HFF-Myc (cell line): ENCODE results near the gene EPHA6.

ENCODE experiments used
- DNase-seq: peaks from one replicate; pipeline ENCODE4 v3.0.0-alpha.2; 2011; ENCODE audit warnings: low read depth; ENCODE audit errors: extremely low read depth
- H3K4me3 ChIP-seq: replicated peaks from 2 replicates; pipeline ENCODE4 v1.5.1; 2011; ENCODE audit warnings: low read depth, mild to moderate bottlenecking, control low read depth, low read length
- TF ChIP-seq, protein P1 (sequence below): IDR thresholded peaks from 2 replicates; pipeline ENCODE4 v1.5.1; 2012; ENCODE audit warnings: mild to moderate bottlenecking, low read depth, low read length, control low read depth; ENCODE audit errors: missing control alignments

The EPHA6 gene

GRCh38 chr3:96986241-96986640 lies 171.8 kb downstream of the EPHA6 start:
- H3K4me3 ChIP-seq = no peak overlapping the region
- no peak for DNase-seq
- TF ChIP-seq, protein P1, sequence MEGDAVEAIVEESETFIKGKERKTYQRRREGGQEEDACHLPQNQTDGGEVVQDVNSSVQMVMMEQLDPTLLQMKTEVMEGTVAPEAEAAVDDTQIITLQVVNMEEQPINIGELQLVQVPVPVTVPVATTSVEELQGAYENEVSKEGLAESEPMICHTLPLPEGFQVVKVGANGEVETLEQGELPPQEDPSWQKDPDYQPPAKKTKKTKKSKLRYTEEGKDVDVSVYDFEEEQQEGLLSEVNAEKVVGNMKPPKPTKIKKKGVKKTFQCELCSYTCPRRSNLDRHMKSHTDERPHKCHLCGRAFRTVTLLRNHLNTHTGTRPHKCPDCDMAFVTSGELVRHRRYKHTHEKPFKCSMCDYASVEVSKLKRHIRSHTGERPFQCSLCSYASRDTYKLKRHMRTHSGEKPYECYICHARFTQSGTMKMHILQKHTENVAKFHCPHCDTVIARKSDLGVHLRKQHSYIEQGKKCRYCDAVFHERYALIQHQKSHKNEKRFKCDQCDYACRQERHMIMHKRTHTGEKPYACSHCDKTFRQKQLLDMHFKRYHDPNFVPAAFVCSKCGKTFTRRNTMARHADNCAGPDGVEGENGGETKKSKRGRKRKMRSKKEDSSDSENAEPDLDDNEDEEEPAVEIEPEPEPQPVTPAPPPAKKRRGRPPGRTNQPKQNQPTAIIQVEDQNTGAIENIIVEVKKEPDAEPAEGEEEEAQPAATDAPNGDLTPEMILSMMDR = no peak

DNA sequence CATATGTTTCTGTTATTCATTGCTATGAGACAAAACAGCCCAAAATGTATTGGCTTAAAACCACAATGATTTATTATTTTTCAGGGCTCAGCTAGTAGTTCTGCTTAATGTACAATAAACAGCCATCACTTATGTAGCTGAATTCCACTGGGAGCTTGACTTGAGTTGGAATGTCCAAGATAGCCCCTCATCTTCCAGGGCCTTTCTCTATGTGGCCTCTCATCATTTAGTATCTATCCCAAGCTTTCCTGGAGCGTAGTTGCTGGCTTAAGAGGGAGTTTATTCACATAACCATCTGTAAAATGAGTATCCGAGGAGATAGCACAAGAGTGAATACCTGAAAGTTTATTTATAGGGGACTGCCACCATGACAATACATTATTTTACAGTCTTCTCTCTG lies 176.8 kb downstream of the EPHA6 start:
- no peak for DNase-seq
- TF ChIP-seq, protein P1 = no peak
- H3K4me3 ChIP-seq = no peak overlapping the region

DNA sequence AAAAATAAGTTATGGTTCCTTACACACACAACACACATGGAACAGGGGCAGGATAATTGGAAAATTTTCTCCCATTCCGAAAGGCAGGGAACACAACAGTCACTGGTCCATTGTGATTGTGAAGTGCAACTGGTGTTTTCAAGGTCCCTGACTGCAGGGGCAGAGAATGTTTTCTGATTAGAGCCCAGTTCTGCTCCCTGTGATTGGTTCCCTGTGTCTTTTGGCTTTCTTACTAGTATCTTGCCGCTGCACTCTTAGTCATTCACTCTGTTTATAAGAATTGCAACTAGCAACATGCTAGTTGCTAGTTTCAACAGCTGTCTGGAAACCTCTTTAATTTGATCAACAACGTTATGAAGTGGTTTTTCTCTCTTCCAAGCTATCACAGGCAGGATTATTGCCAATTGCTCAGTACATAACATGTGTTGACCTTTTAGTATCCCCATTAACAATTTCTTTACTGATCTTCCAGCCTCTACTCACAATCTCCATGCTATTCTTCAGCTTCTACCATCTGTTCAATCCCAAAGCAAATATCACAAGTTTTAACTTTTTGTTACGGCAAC lies 177.5 kb downstream of the EPHA6 start:
- TF ChIP-seq, protein P1 = no peak
- no peak for DNase-seq
- H3K4me3 ChIP-seq = no peak overlapping the region

GRCh38 chr3:96994988-96995387 lies 180.6 kb downstream of the EPHA6 start:
- H3K4me3 ChIP-seq = no peak overlapping the region
- no peak for DNase-seq
- TF ChIP-seq, protein P1 = no peak

- TF ChIP-seq, protein P1 = no peak
- no peak overlapping the region for H3K4me3 ChIP-seq
- DNase-seq = no peak
Observed at GRCh38 chr3:96996009-96996408, 181.6 kb downstream of the EPHA6 start.

DNA sequence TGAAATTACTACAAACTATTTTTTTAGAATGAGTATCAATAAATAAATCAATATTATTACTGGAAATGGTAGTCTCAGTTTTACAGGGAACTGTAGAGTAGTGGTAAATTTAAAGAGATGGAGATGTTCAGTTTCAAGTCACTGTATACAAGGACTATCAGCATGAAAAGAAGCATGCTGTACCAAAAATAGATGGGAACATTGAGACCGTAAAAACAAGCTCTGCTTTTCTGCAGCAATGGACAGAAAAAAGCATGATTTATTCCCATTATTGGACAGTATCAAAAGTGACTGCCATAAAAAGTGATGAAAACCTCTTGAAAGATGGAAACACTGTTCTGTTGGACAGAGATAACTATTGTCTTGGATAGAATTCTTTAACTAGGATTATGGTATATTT lies 187.2 kb downstream of the EPHA6 start:
- DNase-seq = no peak
- no peak overlapping the region for H3K4me3 ChIP-seq
- TF ChIP-seq, protein P1 = no peak

DNA sequence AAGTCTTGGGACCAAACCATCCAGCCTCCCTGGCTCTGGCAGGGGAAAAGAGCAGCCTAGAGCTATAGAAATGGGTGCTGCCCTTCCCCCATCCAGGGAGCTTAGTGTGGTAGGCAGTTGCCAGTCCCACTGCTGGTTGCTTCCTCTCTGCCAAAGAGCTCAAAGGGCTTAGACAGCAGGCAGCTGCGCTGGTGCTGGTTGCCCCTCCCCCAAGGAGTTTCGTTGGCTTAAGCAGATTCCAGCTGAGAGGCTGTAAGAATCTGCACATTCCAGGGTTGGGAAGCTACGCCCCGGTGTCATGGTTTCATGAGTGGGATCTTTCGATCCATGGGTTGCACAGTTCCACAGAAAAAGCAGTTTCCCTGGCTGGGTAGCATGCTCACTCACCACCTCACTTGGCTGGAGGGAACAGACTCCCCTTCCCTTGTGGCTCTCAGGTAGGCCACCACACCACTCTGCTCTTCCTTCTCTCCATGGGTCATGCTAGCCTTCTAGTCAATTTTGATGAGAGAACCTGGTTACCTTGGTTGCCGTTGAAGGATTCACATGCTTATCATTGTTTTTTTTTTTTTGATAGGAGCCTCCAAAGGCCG lies 195.1 kb downstream of the EPHA6 start:
- no peak for DNase-seq
- no peak overlapping the region for H3K4me3 ChIP-seq
- TF ChIP-seq, protein P1 = no peak
